NCI-H1930 (cell line): ENCODE data around the gene TSPAN3.

Source experiments
- DNase-seq, 2 experiments: peaks; one replicate each; lab custom pipeline; 2025; lab: John Stamatoyannopoulos, UW

The TSPAN3 gene

GRCh38 chr15:77009646-77010311 is 61.1 kb downstream of the TSPAN3 start:
- DNase-seq = no peak

- no peak for DNase-seq
Measured at GRCh38 chr15:77009176-77009575, 61.7 kb downstream of the TSPAN3 start.

GRCh38 chr15:77004189-77004588 is 66.7 kb downstream of the TSPAN3 start:
- DNase-seq = no peak

GRCh38 chr15:77002954-77003912 is 67.7 kb downstream of the TSPAN3 start:
- no peak for DNase-seq

- DNase-seq = no peak
Measured at GRCh38 chr15:77002436-77002835, 68.5 kb downstream of the TSPAN3 start.

GRCh38 chr15:77001966-77002365 is 68.9 kb downstream of the TSPAN3 start:
- DNase-seq = no peak

GRCh38 chr15:77001351-77001750 is 69.6 kb downstream of the TSPAN3 start:
- no peak for DNase-seq

- no peak for DNase-seq
Measured at GRCh38 chr15:76999996-77000395, 70.9 kb downstream of the TSPAN3 start.

GRCh38 chr15:76998663-76999285 is 72.1 kb downstream of the TSPAN3 start:
- no peak for DNase-seq

- DNase-seq = no peak
Measured at GRCh38 chr15:76996526-76997401, 74.1 kb downstream of the TSPAN3 start.

GRCh38 chr15:76996076-76996525 is 74.8 kb downstream of the TSPAN3 start:
- DNase-seq = no peak

- DNase-seq = no peak
Measured at GRCh38 chr15:76994971-76995945, 75.7 kb downstream of the TSPAN3 start, which contains the start of gene PSTPIP1. Gene PSTPIP1 (plus strand): TSS chr15:76995126. CDS start chr15:76995574, 448 bp downstream.

- DNase-seq = no peak
Measured at GRCh38 chr15:76994496-76994895, 76.4 kb downstream of the TSPAN3 start.

GRCh38 chr15:76994001-76994400 is 76.9 kb downstream of the TSPAN3 start:
- no peak for DNase-seq

- no peak for DNase-seq
Measured at GRCh38 chr15:76993114-76993725, 77.7 kb downstream of the TSPAN3 start.

- DNase-seq = no peak
Measured at GRCh38 chr15:76991741-76992645, 78.9 kb downstream of the TSPAN3 start.
